CD4-positive, alpha-beta T cell (primary cell): Measurements from ENCODE around the gene MEGF10. TPM values are rescaled to one million over a fixed set of nuclear protein-coding genes. Genes with fewer than 3 reads are reported as not detected.

ENCODE experiments used
- ATAC-seq: fragments of 200-7000 bp; cut with Tn5 transposase; one replicate; pipeline ENCODE4 v1.10.0; 2022; ENCODE audit warnings: mild to moderate bottlenecking; ENCODE audit not compliant: poor library complexity
- CTCF ChIA-PET: fragments of 350-600 bp; sonication (Branson Sonifier 250); formaldehyde crosslinking; loops from one replicate; lab custom pipeline; 2021; ENCODE audit warnings: antibody characterized with exemption, inconsistent platforms; lab: Charles Lee
- POLR2A ChIA-PET: fragments of 350-600 bp; sonication (Branson Sonifier 250); formaldehyde crosslinking; loops from one replicate; lab custom pipeline; 2021; ENCODE audit warnings: antibody characterized with exemption, inconsistent platforms; lab: Charles Lee
- DNase-seq, 14 experiments: peaks; one replicate each; pipeline ENCODE4 v3.0.0-alpha.2; 2013 to 2020; ENCODE audit warnings: mixed read lengths in 2 of 14
- H3K27ac ChIP-seq, 2 donors: one replicate each; pipeline versions ENCODE4 v1.5.1 to v1.7.0; 2013; ENCODE audit warnings: low read length in 2 of 2, low read depth in 1 of 2, mild to moderate bottlenecking in 1 of 2
- H3K27me3 ChIP-seq, 2 experiments: 1 replicate in 1 of 2; 2 replicates in 1 of 2; pipeline versions ENCODE4 v1.6.1 to v1.7.0; 2013; ENCODE audit warnings: low read length in 2 of 2, control low read depth in 1 of 2, mild to moderate bottlenecking in 1 of 2, moderate library complexity in 1 of 2; ENCODE audit not compliant: insufficient read depth in 2 of 2, control insufficient read depth in 1 of 2
- H3K36me3 ChIP-seq: one replicate; pipeline ENCODE4 v1.6.1; 2013; ENCODE audit warnings: low read length, control low read depth; ENCODE audit not compliant: insufficient read depth
- H3K4me1 ChIP-seq: one replicate; pipeline ENCODE4 v1.6.1; 2013; ENCODE audit warnings: low read length, control low read depth; ENCODE audit not compliant: insufficient read depth
- H3K4me3 ChIP-seq: one replicate; pipeline ENCODE4 v1.5.1; 2013; ENCODE audit warnings: mild to moderate bottlenecking, low read length, moderate library complexity
- H3K9me3 ChIP-seq, 2 experiments: 1 replicate in 1 of 2; 2 replicates in 1 of 2; pipeline versions ENCODE4 v1.6.1 to v1.7.0; 2013; ENCODE audit warnings: low read length in 2 of 2, mild to moderate bottlenecking in 2 of 2, control low read depth in 1 of 2, moderate library complexity in 1 of 2; ENCODE audit not compliant: control insufficient read depth in 1 of 2, insufficient read depth in 1 of 2
- H3K27ac Mint-ChIP-seq: one replicate; pipeline ENCODE4 v1.8.0; 2020; ENCODE audit warnings: mixed read lengths
- H3K27me3 Mint-ChIP-seq: one replicate; pipeline ENCODE4 v1.8.0; 2021; ENCODE audit warnings: mixed read lengths
- H3K36me3 Mint-ChIP-seq: one replicate; pipeline ENCODE4 v1.8.0; 2021; ENCODE audit warnings: low read depth, mixed read lengths
- H3K4me1 Mint-ChIP-seq: one replicate; pipeline ENCODE4 v1.8.0; 2021; ENCODE audit warnings: low read depth, mixed read lengths
- H3K4me3 Mint-ChIP-seq: one replicate; pipeline ENCODE4 v1.8.0; 2020; ENCODE audit warnings: mild to moderate bottlenecking, mixed read lengths
- H3K9me3 Mint-ChIP-seq: one replicate; pipeline ENCODE4 v1.8.0; 2020; ENCODE audit warnings: mixed read lengths
- CTCF ChIP-seq: fragments of 200-600 bp; IDR thresholded peaks from one replicate; pipeline ENCODE4 v1.8.0; 2022; ENCODE audit warnings: antibody characterized with exemption, mild to moderate bottlenecking
- intact Hi-C, 2 experiments: fragments of 100-400 bp; cut with DNase I in 1 of 2; cut with micrococcal nuclease in 1 of 2; formaldehyde crosslinking; loops; one replicate each; pipeline versions ENCODE4 v1.15.1 to v1.9.0; 2023 to 2025; cut with DNase I, micrococcal nuclease
- total RNA-seq, 174 experiments: library from RNA in 2 of 174; stranded (reverse) in 2 of 174; gene quantifications; one replicate each; pipeline ENCODE4 v1.2.3 and lab custom pipeline; 2021 to 2026

MEGF10 gene
- total RNA-seq, 2 experiments from 2014 or later = not detected

- Mint-ChIP-seq H3K4me3 (no peak overlapping the region), H3K27ac (no peak overlapping the region), H3K4me1 (no peaks in the 10 kb centered on the region), H3K9me3 (no peaks in the 10 kb centered on the region), H3K36me3 (no peaks in the 10 kb centered on the region), H3K27me3 (no peaks in the 10 kb centered on the region)
- ATAC-seq (no peak), DNase-seq (no peak)
- intact Hi-C loops = loop anchor here in 1 of 2 experiments (10.0 kb wide), 3 partner anchors 237 to 977 kb away; partner anchors contain the start of gene C5orf63
- Histone ChIP-seq H3K9me3 (no peaks in the 10 kb centered on the region), H3K4me3 (no peak overlapping the region), H3K36me3 (no peaks in the 10 kb centered on the region), H3K4me1 (peaks cover 4% of the 10 kb centered on the region), H3K27me3 (no peaks in the 10 kb centered on the region), H3K27ac (no peak overlapping the region)
- TF ChIP-seq CTCF = no peak
- ChIA-PET POLR2A (no interaction called here), CTCF (no interaction called here)
Measured at GRCh38 chr5:127311349-127311748, 20.8 kb downstream of the MEGF10 start.

- no peak overlapping the region for H3K27ac ChIP-seq
- H3K27ac Mint-ChIP-seq = no peak overlapping the region
- POLR2A ChIA-PET = no interaction called here
- no peak overlapping the region for H3K4me3 ChIP-seq
- H3K27me3 ChIP-seq = no peaks in the 10 kb centered on the region
- no peaks in the 10 kb centered on the region for H3K9me3 ChIP-seq
- no peaks in the 10 kb centered on the region for H3K9me3 Mint-ChIP-seq
- TF ChIP-seq CTCF = no peak
- DNase-seq = no peak
- CTCF ChIA-PET = interaction anchor here (0.7 kb wide), 1 partner anchor 636 kb away, joined by 4 read pairs; no protein-coding TSS in a partner anchor
- no peaks in the 10 kb centered on the region for H3K36me3 Mint-ChIP-seq
- intact Hi-C loops = loop anchor here in 1 of 2 experiments (10.0 kb wide), 3 partner anchors 237 to 977 kb away; partner anchors contain the start of gene C5orf63
- H3K36me3 ChIP-seq = no peaks in the 10 kb centered on the region
- H3K27me3 Mint-ChIP-seq = peaks cover 5% of the 10 kb centered on the region
- ATAC-seq = no peak
- no peaks in the 10 kb centered on the region for H3K4me1 Mint-ChIP-seq
- H3K4me3 Mint-ChIP-seq = no peak overlapping the region
- peaks cover 4% of the 10 kb centered on the region for H3K4me1 ChIP-seq
Measured at GRCh38 chr5:127311781-127312525, 21.4 kb downstream of the MEGF10 start.

- DNase-seq = no peak
- no peak overlapping the region for H3K4me3 Mint-ChIP-seq
- Histone ChIP-seq H3K9me3 (no peaks in the 10 kb centered on the region), H3K36me3 (no peaks in the 10 kb centered on the region), H3K27me3 (no peaks in the 10 kb centered on the region), H3K4me1 (peaks cover 4% of the 10 kb centered on the region), H3K27ac (no peak overlapping the region), H3K4me3 (no peak overlapping the region)
- H3K36me3 Mint-ChIP-seq = no peaks in the 10 kb centered on the region
- no peak overlapping the region for H3K27ac Mint-ChIP-seq
- ATAC-seq = no peak
- peaks cover 5% of the 10 kb centered on the region for H3K27me3 Mint-ChIP-seq
- intact Hi-C loops = loop anchor here in 1 of 2 experiments (10.0 kb wide), 3 partner anchors 239 to 979 kb away; partner anchors contain the start of gene C5orf63
- TF ChIP-seq CTCF = no peak
- no peaks in the 10 kb centered on the region for H3K4me1 Mint-ChIP-seq
- H3K9me3 Mint-ChIP-seq = no peaks in the 10 kb centered on the region
- CTCF ChIA-PET = interaction anchor here (0.7 to 1.4 kb wide), 7 partner anchors 9 to 633 kb away, joined by 3 to 15 read pairs (median 3); no protein-coding TSS in a partner anchor
- POLR2A ChIA-PET = no interaction called here
Measured at GRCh38 chr5:127313379-127313778, 22.8 kb downstream of the MEGF10 start.
